ENCODE results near the gene CRHR2. TPM values are rescaled to one million over a fixed set of nuclear protein-coding genes. Genes with fewer than 3 reads are reported as not detected.

The CRHR2 gene
- total RNA-seq, 2 donors from 2014 or later: 0.17 TPM; not detected in 1

DNA sequence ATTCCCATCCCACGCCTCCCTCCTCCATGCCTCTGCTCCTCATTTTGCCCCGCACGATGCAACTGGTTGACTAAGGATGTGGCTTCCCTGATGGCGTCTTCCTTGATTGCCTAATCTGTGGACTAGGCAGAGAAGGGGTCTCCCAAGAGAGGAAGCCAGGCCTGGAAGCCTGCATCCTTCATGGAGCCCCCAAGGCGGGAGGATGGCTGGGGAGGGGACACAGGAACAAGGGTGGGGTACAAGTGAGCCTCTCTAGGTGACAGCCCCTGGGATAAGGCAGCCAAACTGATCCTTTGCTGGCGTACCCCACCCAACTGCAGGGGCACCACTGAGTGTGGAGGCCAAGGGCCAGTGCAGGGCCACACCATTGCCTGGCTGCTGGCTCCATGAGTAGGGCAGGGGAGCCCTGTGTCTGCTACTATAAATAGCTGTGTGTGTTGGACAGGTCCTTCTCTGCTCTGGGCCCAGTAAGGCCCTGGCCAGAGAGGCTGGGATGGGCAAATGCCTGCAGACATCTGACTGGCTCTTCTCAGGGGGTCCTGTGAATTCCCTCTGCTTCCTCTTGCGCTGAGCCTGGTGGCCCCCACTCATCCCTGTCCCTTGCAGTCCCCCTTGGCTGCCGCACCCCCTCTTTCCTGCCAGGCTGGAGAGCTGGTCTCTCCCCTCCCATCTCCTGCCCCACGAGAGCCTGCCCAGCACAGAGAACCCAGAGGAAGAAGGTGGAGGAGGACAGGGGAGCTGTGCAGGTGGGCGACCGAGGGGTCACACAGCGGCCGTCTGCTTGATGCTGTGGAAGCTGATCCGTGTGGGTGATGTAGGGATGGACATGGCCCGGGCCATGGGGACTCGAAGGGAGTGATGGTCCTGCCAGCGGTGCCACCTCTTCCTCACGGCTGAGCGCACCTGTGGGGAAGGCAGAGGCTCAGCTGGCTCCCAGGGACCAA is 29.3 kb downstream of the CRHR2 start:
- Histone ChIP-seq H3K27ac (no peak overlapping the region), H3K27me3 (replicated peaks; ENCODE audit: insufficient read depth) (no peaks in the 10 kb centered on the region), H3K9me3 (no peaks in the 10 kb centered on the region), H3K4me1 (replicated peaks) (no peaks in the 10 kb centered on the region), H3K4me3 (no peak overlapping the region), H3K36me3 (no peaks in the 10 kb centered on the region)
- no peak for DNase-seq (ENCODE audit: low spot score)
- 90% methylated on average over 19 of the region's 19 CpGs for WGBS
- TF ChIP-seq, protein P1, sequence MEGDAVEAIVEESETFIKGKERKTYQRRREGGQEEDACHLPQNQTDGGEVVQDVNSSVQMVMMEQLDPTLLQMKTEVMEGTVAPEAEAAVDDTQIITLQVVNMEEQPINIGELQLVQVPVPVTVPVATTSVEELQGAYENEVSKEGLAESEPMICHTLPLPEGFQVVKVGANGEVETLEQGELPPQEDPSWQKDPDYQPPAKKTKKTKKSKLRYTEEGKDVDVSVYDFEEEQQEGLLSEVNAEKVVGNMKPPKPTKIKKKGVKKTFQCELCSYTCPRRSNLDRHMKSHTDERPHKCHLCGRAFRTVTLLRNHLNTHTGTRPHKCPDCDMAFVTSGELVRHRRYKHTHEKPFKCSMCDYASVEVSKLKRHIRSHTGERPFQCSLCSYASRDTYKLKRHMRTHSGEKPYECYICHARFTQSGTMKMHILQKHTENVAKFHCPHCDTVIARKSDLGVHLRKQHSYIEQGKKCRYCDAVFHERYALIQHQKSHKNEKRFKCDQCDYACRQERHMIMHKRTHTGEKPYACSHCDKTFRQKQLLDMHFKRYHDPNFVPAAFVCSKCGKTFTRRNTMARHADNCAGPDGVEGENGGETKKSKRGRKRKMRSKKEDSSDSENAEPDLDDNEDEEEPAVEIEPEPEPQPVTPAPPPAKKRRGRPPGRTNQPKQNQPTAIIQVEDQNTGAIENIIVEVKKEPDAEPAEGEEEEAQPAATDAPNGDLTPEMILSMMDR (IDR thresholded peaks at IDR 0.05): no peak
- TF ChIP-seq POLR2A (IDR thresholded peaks at IDR 0.05): no peak
- no peak for TF ChIP-seq POLR2AphosphoS5 (IDR thresholded peaks at IDR 0.05)
- intact Hi-C loops (cut with DNase I): no loop called here

DNA sequence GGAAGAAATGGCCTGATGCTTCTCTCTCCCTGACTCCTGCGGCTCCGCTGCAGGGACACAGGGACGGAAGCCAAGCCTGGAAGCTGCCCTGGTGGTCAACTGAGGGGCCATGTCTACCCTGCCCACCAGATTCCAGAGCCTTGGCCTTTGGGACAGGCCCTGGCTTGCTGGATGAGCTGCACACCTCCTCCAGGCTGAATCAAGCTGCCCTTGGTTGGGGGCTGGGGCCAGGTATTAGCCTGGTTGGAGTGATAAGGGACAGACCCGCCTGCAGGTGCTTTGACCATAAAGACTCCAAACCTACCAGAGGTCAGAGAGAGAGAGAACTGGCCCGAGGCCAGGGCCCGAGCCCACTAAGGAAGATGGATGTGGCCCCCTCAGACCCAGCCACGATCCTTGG is 30.1 kb downstream of the CRHR2 start:
- intact Hi-C loops (cut with DNase I): no loop called here
- TF ChIP-seq, protein P1 (IDR thresholded peaks at IDR 0.05): no peak
- TF ChIP-seq POLR2A (IDR thresholded peaks at IDR 0.05) (no peak), POLR2AphosphoS5 (IDR thresholded peaks at IDR 0.05) (no peak)
- H3K4me1 ChIP-seq (replicated peaks): no peaks in the 10 kb centered on the region
- H3K27ac ChIP-seq: no peak overlapping the region
- WGBS: 79% methylated on average over 5 of the region's 7 CpGs
- no peak overlapping the region for H3K4me3 ChIP-seq
- DNase-seq (ENCODE audit: low spot score): no peak
- H3K9me3 ChIP-seq: no peaks in the 10 kb centered on the region
- H3K36me3 ChIP-seq: no peaks in the 10 kb centered on the region
- no peaks in the 10 kb centered on the region for H3K27me3 ChIP-seq (replicated peaks; ENCODE audit: insufficient read depth)

DNA sequence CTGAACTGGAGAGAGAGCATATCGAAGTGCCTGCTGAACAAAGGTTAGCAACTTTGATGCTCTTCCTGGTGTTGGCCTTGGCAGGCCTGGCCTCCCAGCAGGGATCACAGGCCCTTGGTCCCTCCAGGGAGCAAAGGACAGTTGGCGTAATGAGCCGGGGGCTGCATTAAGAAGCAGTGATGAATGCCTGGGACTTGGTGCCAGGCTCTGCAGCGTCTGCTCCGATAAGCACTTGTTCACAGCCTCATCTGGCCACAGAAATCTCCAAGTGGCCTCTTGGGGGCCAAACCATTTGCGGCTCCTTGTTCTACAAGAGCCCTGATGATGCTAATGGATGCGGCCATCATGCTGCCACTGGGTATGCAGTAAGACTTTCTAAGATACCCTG is 31.8 kb downstream of the CRHR2 start:
- DNase-seq (ENCODE audit: low spot score): no peak
- no peaks in the 10 kb centered on the region for H3K9me3 ChIP-seq
- no peak overlapping the region for H3K27ac ChIP-seq
- no peak overlapping the region for H3K4me3 ChIP-seq
- WGBS: 88% methylated on average over 7 of the region's 7 CpGs
- no peaks in the 10 kb centered on the region for H3K36me3 ChIP-seq
- no peaks in the 10 kb centered on the region for H3K4me1 ChIP-seq (replicated peaks)
- TF ChIP-seq POLR2A (IDR thresholded peaks at IDR 0.05): no peak
- no peak for TF ChIP-seq POLR2AphosphoS5 (IDR thresholded peaks at IDR 0.05)
- TF ChIP-seq, protein P1 (IDR thresholded peaks at IDR 0.05): no peak
- intact Hi-C loops (cut with DNase I): no loop called here
- no peaks in the 10 kb centered on the region for H3K27me3 ChIP-seq (replicated peaks; ENCODE audit: insufficient read depth)

DNA sequence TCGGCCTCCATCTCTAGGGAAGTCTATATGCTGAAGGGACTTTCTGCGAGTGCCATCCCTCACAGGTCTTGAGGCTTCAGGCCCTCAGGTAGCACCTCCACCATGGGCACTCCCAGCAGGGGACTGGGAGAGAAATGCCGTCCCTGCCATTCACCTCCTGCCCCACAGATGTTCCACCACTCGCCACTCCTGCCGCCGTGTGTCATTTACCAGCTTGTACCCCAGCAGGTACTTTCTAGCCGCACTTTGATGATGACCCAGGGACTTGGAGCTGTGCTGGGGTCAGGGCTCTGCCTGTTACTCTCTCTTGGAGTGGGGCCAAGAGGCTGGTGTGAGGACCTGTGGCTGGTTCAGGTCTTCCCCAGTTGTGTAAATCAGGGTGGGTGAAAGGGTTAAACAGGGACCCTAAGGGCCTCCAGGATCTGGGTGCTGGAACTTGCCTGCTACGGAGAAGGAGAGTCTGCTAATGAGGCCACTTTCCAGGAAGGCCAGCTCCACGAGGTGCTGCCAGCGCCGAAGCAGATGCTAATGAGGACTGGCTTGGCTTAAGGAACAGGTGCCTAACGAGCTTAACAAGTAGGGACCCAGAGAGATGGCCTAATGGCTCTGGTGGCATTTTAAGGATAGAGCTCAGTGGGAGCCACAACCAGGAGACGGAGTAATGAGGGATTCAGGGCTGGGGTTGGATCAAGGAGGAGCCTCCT is 32.4 kb downstream of the CRHR2 start:
- Histone ChIP-seq H3K36me3 (no peaks in the 10 kb centered on the region), H3K27ac (no peak overlapping the region), H3K27me3 (replicated peaks; ENCODE audit: insufficient read depth) (no peaks in the 10 kb centered on the region), H3K4me3 (no peak overlapping the region), H3K9me3 (no peaks in the 10 kb centered on the region), H3K4me1 (replicated peaks) (no peaks in the 10 kb centered on the region)
- WGBS: 86% methylated on average over 13 of the region's 13 CpGs
- TF ChIP-seq POLR2AphosphoS5 (IDR thresholded peaks at IDR 0.05): no peak
- TF ChIP-seq POLR2A (IDR thresholded peaks at IDR 0.05): no peak
- TF ChIP-seq, protein P1 (IDR thresholded peaks at IDR 0.05): no peak
- intact Hi-C loops (cut with DNase I): no loop called here
- DNase-seq (ENCODE audit: low spot score): no peak
